ENCODE measurements around the gene TRDMT1.

The TRDMT1 gene

DNA sequence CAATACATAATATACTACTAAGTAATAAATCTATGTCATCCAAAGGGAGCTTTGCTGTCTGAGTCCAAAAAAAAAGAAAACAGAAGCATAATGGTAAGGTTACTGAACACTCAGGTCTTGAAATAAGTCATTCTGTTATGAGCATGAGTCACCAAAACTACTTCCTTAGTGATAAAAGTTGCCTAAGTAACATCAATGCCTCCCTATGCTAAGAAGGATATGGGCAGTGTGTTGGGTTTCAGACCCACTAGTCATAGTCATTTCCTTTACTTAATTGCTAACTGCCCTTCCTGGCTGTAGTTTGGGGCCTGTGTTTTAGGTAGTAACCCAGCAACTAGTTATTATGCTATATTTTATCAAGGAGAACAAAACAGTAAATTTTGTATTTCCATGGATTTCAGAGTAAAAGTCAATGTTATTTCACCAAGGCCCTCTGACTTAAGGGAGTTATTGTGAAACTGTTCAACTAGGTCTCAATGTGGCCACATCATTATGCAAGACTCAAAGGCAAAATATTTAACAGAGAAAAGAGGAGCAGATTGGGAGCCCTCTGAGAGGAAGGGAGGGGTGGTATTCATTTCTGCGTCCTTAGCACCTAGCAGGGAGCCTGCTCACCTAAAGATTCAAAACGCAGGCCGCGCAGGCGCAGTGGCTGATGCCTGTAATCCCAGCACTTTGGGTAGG, 14.9 kb upstream of the TRDMT1 start:
- H2BK12ac ChIP-seq (ENCODE audit: low read length in 2 of 2): peak overlapping the region; percentile 80 to 92
- peaks cover 8% of the 10 kb centered on the region for H3K4me1 ChIP-seq (ENCODE audit: control insufficient read depth, insufficient read depth, low read depth, low read length)
- peak overlapping the region; percentile 97 for H3K27ac ChIP-seq (ENCODE audit: low read length, poor library complexity, severe bottlenecking)
- H3K4ac ChIP-seq (ENCODE audit: low read depth in 1 of 2, low read length in 2 of 2): peak overlapping the region; percentile 84 to 92
- peak overlapping the region in 1 of 2 experiments; percentile 74 for H3K4me3 ChIP-seq (ENCODE audit: insufficient read depth in 1 of 2, low read depth in 1 of 2, low read length in 2 of 2)
- H4K8ac ChIP-seq (ENCODE audit: low read length): peak overlapping the region; percentile 83
- H3K23ac ChIP-seq (ENCODE audit: low read length in 2 of 2): peak overlapping the region in 1 of 2 experiments; percentile 57
- H2AFZ ChIP-seq (ENCODE audit: low read depth, low read length): no peak overlapping the region
- H4K91ac ChIP-seq (ENCODE audit: low read length): peak overlapping the region; percentile 87
- H3K27me3 ChIP-seq (ENCODE audit: control insufficient read depth in 1 of 2, insufficient read depth in 1 of 2, low read length in 2 of 2): no peaks in the 10 kb centered on the region
- peaks cover 6% of the 10 kb centered on the region for H3K79me1 ChIP-seq (replicated peaks; ENCODE audit: low read length, poor library complexity, severe bottlenecking)
- peak overlapping the region; percentile 87 to 92 for H3K18ac ChIP-seq (ENCODE audit: low read depth in 1 of 2, low read length in 2 of 2)
- H3K9me3 ChIP-seq (ENCODE audit: control insufficient read depth, low read length): no peaks in the 10 kb centered on the region
- peak overlapping the region; percentile 79 for H2AK5ac ChIP-seq (ENCODE audit: low read length, severe bottlenecking)
- WGBS: 65% methylated on average over 5 of the region's 5 CpGs
- no peak overlapping the region for H3K14ac ChIP-seq (ENCODE audit: low read length in 2 of 2)
- peak overlapping the region; percentile 94 for H3K9ac ChIP-seq (ENCODE audit: low read length)
- H2BK120ac ChIP-seq (ENCODE audit: low read depth, low read length): peak overlapping the region; percentile 85
- peak overlapping the region; percentile 96 for H2BK5ac ChIP-seq (ENCODE audit: low read depth, low read length, poor library complexity, severe bottlenecking)
- DNase-seq: peak; percentile 99
- peak overlapping the region; percentile 60 for H2BK15ac ChIP-seq (ENCODE audit: low read depth, poor library complexity, severe bottlenecking)
- H3K4me2 ChIP-seq (ENCODE audit: low read length, poor library complexity, severe bottlenecking): no peak overlapping the region
- H3K36me3 ChIP-seq (ENCODE audit: control insufficient read depth in 1 of 2, insufficient read depth in 2 of 2, low read depth in 1 of 2, low read length in 2 of 2): peaks cover 0 to 3% of the 10 kb centered on the region in 2 experiments

DNA sequence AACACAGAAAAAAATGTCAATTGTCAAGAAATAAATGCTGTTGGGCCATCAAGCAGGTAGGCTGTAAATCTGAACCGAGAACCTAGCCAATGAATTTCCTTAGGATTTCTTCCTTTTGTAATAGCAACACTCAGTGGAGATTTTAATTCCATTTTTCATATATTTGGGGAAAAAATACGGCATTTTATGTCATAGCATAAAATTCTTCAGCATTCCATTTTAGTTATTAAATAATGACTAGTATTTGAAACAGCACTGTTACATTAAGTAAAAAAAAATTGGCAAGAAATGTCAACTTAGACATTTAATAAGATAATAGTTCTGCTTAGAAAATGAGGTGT, 14.3 kb upstream of the TRDMT1 start:
- H3K4me1 ChIP-seq (ENCODE audit: control insufficient read depth, insufficient read depth, low read depth, low read length): peaks cover 10% of the 10 kb centered on the region
- H3K4ac ChIP-seq (ENCODE audit: low read depth in 1 of 2, low read length in 2 of 2): no peak overlapping the region
- H3K14ac ChIP-seq (ENCODE audit: low read length in 2 of 2): no peak overlapping the region
- no peak overlapping the region for H3K18ac ChIP-seq (ENCODE audit: low read depth in 1 of 2, low read length in 2 of 2)
- no peak overlapping the region for H3K23ac ChIP-seq (ENCODE audit: low read length in 2 of 2)
- H2BK12ac ChIP-seq (ENCODE audit: low read length in 2 of 2): no peak overlapping the region
- peak overlapping the region in 1 of 2 experiments; percentile 74 for H3K4me3 ChIP-seq (ENCODE audit: insufficient read depth in 1 of 2, low read depth in 1 of 2, low read length in 2 of 2)
- H2AK5ac ChIP-seq (ENCODE audit: low read length, severe bottlenecking): no peak overlapping the region
- H3K27me3 ChIP-seq (ENCODE audit: control insufficient read depth in 1 of 2, insufficient read depth in 1 of 2, low read length in 2 of 2): no peaks in the 10 kb centered on the region
- H3K9ac ChIP-seq (ENCODE audit: low read length): peak overlapping the region; percentile 94
- 100% methylated on average over 1 of the region's 2 CpGs for WGBS
- no peak overlapping the region for H4K91ac ChIP-seq (ENCODE audit: low read length)
- DNase-seq: no peak
- H3K27ac ChIP-seq (ENCODE audit: low read length, poor library complexity, severe bottlenecking): peak overlapping the region; percentile 100
- no peak overlapping the region for H2BK15ac ChIP-seq (ENCODE audit: low read depth, poor library complexity, severe bottlenecking)
- H2AFZ ChIP-seq (ENCODE audit: low read depth, low read length): no peak overlapping the region
- no peak overlapping the region for H2BK120ac ChIP-seq (ENCODE audit: low read depth, low read length)
- H2BK5ac ChIP-seq (ENCODE audit: low read depth, low read length, poor library complexity, severe bottlenecking): no peak overlapping the region
- no peaks in the 10 kb centered on the region for H3K9me3 ChIP-seq (ENCODE audit: control insufficient read depth, low read length)
- no peak overlapping the region for H3K4me2 ChIP-seq (ENCODE audit: low read length, poor library complexity, severe bottlenecking)
- no peak overlapping the region for H4K8ac ChIP-seq (ENCODE audit: low read length)
- peaks cover 0 to 3% of the 10 kb centered on the region in 2 experiments for H3K36me3 ChIP-seq (ENCODE audit: control insufficient read depth in 1 of 2, insufficient read depth in 2 of 2, low read depth in 1 of 2, low read length in 2 of 2)
- peaks cover 6% of the 10 kb centered on the region for H3K79me1 ChIP-seq (replicated peaks; ENCODE audit: low read length, poor library complexity, severe bottlenecking)

DNA sequence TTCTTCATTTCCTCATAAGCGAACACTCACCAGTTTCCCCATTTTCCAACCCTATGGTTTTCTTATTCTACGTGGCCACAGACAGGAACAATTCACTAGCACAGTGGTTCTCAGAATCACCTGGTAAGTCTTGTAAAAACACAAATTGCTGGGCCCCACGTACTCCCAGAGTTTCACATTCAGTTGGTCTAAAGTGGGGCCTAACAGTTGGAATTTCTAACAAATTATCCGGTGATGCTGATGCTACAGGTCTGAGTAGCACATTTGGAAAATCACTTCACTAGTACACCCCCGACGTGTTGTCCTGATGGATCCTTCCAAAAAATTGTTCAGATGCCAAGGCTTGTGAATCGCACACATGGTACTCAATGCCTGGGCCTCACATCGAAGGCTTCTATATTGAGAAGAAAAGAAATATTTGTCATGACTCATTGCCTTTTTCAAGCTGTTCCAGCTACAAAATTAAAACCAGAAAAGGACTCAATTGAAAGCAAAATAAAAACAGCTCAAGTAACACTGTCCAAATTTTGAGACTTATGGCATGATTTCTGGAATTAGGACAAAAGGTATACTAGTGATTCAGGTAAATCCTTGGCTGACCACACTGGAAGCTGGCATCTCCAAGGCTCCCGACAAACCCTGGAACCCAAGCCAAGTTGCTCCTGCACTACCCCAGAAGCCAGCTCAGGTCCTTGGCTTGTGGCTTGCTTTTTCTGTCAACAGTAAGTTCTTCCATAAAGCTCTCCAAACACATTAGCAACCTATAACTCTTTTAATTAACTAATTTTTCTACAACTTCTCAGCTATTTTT, 13.7 kb upstream of the TRDMT1 start:
- Histone ChIP-seq H3K4me3 (ENCODE audit: insufficient read depth in 1 of 2, low read depth in 1 of 2, low read length in 2 of 2) (peak overlapping the region in 1 of 2 experiments; percentile 74), H4K8ac (ENCODE audit: low read length) (peak overlapping the region; percentile 71), H2BK5ac (ENCODE audit: low read depth, low read length, poor library complexity, severe bottlenecking) (peak overlapping the region; percentile 98), H3K27ac (ENCODE audit: low read length, poor library complexity, severe bottlenecking) (peak overlapping the region; percentile 100), H2BK15ac (ENCODE audit: low read depth, poor library complexity, severe bottlenecking) (peak overlapping the region; percentile 95), H2AFZ (ENCODE audit: low read depth, low read length) (no peak overlapping the region), H3K18ac (ENCODE audit: low read depth in 1 of 2, low read length in 2 of 2) (peak overlapping the region; percentile 89 to 97), H2AK5ac (ENCODE audit: low read length, severe bottlenecking) (peak overlapping the region; percentile 100), H4K91ac (ENCODE audit: low read length) (peak overlapping the region; percentile 85), H3K36me3 (ENCODE audit: control insufficient read depth in 1 of 2, insufficient read depth in 2 of 2, low read depth in 1 of 2, low read length in 2 of 2) (peaks cover 0 to 3% of the 10 kb centered on the region in 2 experiments), H2BK12ac (ENCODE audit: low read length in 2 of 2) (peak overlapping the region; percentile 94 to 96), H3K4me1 (ENCODE audit: control insufficient read depth, insufficient read depth, low read depth, low read length) (peaks cover 11% of the 10 kb centered on the region), H2BK120ac (ENCODE audit: low read depth, low read length) (no peak overlapping the region), H3K23ac (ENCODE audit: low read length in 2 of 2) (no peak overlapping the region), H3K27me3 (ENCODE audit: control insufficient read depth in 1 of 2, insufficient read depth in 1 of 2, low read length in 2 of 2) (no peaks in the 10 kb centered on the region), H3K79me1 (replicated peaks; ENCODE audit: low read length, poor library complexity, severe bottlenecking) (peaks cover 6% of the 10 kb centered on the region), H3K4me2 (ENCODE audit: low read length, poor library complexity, severe bottlenecking) (peak overlapping the region; percentile 16), H3K9me3 (ENCODE audit: control insufficient read depth, low read length) (no peaks in the 10 kb centered on the region), H3K4ac (ENCODE audit: low read depth in 1 of 2, low read length in 2 of 2) (peak overlapping the region in 1 of 2 experiments; percentile 95), H3K14ac (ENCODE audit: low read length in 2 of 2) (peak overlapping the region in 1 of 2 experiments; percentile 20), H3K9ac (ENCODE audit: low read length) (peak overlapping the region; percentile 94)
- DNase-seq: peak; percentile 87
- 44% methylated on average over 7 of the region's 9 CpGs for WGBS

DNA sequence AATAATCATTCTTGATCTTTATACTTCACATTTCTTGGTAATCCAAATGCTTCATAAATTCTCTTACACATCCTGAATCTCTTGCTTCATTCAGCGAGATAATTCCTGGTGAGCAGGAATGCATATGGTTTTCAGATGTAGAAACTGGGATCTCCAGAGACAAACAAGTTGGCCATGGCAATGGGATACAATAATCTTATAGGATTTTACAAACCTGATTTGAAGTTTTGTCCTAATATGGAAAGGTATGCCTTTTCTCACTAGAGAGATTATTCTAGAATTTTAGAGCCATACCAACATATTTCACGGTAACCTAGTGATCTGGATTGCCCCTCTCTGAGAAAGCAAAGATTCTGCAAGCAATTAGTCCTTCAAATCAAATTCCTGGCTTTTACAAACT, 13.1 kb upstream of the TRDMT1 start:
- Histone ChIP-seq H3K4me3 (ENCODE audit: insufficient read depth in 1 of 2, low read depth in 1 of 2, low read length in 2 of 2) (peak overlapping the region in 1 of 2 experiments; percentile 74), H4K8ac (ENCODE audit: low read length) (no peak overlapping the region), H4K91ac (ENCODE audit: low read length) (no peak overlapping the region), H3K9ac (ENCODE audit: low read length) (peak overlapping the region; percentile 94), H2BK15ac (ENCODE audit: low read depth, poor library complexity, severe bottlenecking) (no peak overlapping the region), H3K9me3 (ENCODE audit: control insufficient read depth, low read length) (no peaks in the 10 kb centered on the region), H3K18ac (ENCODE audit: low read depth in 1 of 2, low read length in 2 of 2) (no peak overlapping the region), H2BK120ac (ENCODE audit: low read depth, low read length) (no peak overlapping the region), H3K4me1 (ENCODE audit: control insufficient read depth, insufficient read depth, low read depth, low read length) (peaks cover 11% of the 10 kb centered on the region), H2AK5ac (ENCODE audit: low read length, severe bottlenecking) (no peak overlapping the region), H2BK12ac (ENCODE audit: low read length in 2 of 2) (no peak overlapping the region), H3K27ac (ENCODE audit: low read length, poor library complexity, severe bottlenecking) (peak overlapping the region; percentile 100), H3K4me2 (ENCODE audit: low read length, poor library complexity, severe bottlenecking) (no peak overlapping the region), H3K36me3 (ENCODE audit: control insufficient read depth in 1 of 2, insufficient read depth in 2 of 2, low read depth in 1 of 2, low read length in 2 of 2) (peaks cover 0 to 3% of the 10 kb centered on the region in 2 experiments), H3K14ac (ENCODE audit: low read length in 2 of 2) (no peak overlapping the region), H2AFZ (ENCODE audit: low read depth, low read length) (no peak overlapping the region), H3K79me1 (replicated peaks; ENCODE audit: low read length, poor library complexity, severe bottlenecking) (peaks cover 6% of the 10 kb centered on the region), H2BK5ac (ENCODE audit: low read depth, low read length, poor library complexity, severe bottlenecking) (peak overlapping the region; percentile 86), H3K27me3 (ENCODE audit: control insufficient read depth in 1 of 2, insufficient read depth in 1 of 2, low read length in 2 of 2) (no peaks in the 10 kb centered on the region), H3K23ac (ENCODE audit: low read length in 2 of 2) (no peak overlapping the region), H3K4ac (ENCODE audit: low read depth in 1 of 2, low read length in 2 of 2) (no peak overlapping the region)
- WGBS: 72% methylated on average over 2 of the region's 2 CpGs
- DNase-seq: peak; percentile 37

All from mesenchymal stem cell (in vitro differentiated cells and primary cell).